ENCODE results near the gene CHST7. TPM values are rescaled to one million over a fixed set of nuclear protein-coding genes. Genes with fewer than 3 reads are reported as not detected.

Gene CHST7
- total RNA-seq, 6 experiments from 2014 or later = 4.8 to 7.1 (median 5.7) TPM

- TF ChIP-seq POLR2A (IDR thresholded peaks at IDR 0.05) = no peak
- TF ChIP-seq CTCF (IDR thresholded peaks at IDR 0.05) = no peak
- Histone ChIP-seq H3K4me1 (peaks cover 0 to 25% (median 2%) of the 10 kb centered on the region in 4 donors), H3K36me3 (no peaks in the 10 kb centered on the region), H3K27me3 (no peaks in the 10 kb centered on the region), H3K27ac (no peak overlapping the region), H3K4me3 (no peak overlapping the region), H3K9me3 (no peaks in the 10 kb centered on the region)
- ATAC-seq = no peak
- DNase-seq = no peak
- intact Hi-C loops (cut with DNase I) = no loop called here
These were observed 44.3 kb downstream of the CHST7 start for GRCh38 chrX:46617906-46618305.

GRCh38 chrX:46618947-46619346, 45.4 kb downstream of the CHST7 start:
- Histone ChIP-seq H3K27me3 (no peaks in the 10 kb centered on the region), H3K9me3 (no peaks in the 10 kb centered on the region), H3K27ac (no peak overlapping the region), H3K4me1 (peaks cover 0 to 34% (median 6%) of the 10 kb centered on the region in 4 donors), H3K4me3 (no peak overlapping the region), H3K36me3 (no peaks in the 10 kb centered on the region)
- intact Hi-C loops (cut with DNase I) = no loop called here
- no peak for DNase-seq
- TF ChIP-seq CTCF (IDR thresholded peaks at IDR 0.05) = no peak
- no peak for TF ChIP-seq POLR2A (IDR thresholded peaks at IDR 0.05)
- ATAC-seq = no peak

GRCh38 chrX:46620505-46620904, 46.9 kb downstream of the CHST7 start:
- Histone ChIP-seq H3K27me3 (no peaks in the 10 kb centered on the region), H3K4me3 (no peak overlapping the region), H3K36me3 (no peaks in the 10 kb centered on the region), H3K9me3 (no peaks in the 10 kb centered on the region), H3K4me1 (peaks cover 0 to 36% (median 6%) of the 10 kb centered on the region in 4 donors), H3K27ac (peak overlapping the region in 1 of 3 donors; percentile 17)
- TF ChIP-seq POLR2A (IDR thresholded peaks at IDR 0.05) (no peak), CTCF (IDR thresholded peaks at IDR 0.05) (no peak)
- WGBS (ENCODE audit: insufficient coverage, low coverage, low lambda C conversion rate, missing lambda C conversion rate) = 39% methylated on average over 4 of the region's 4 CpGs
- ATAC-seq = peak in 1 of 4 donors; percentile 9
- no peak for DNase-seq
- intact Hi-C loops (cut with DNase I) = no loop called here

- Histone ChIP-seq H3K9me3 (no peaks in the 10 kb centered on the region), H3K4me3 (no peak overlapping the region), H3K4me1 (peaks cover 0 to 36% (median 6%) of the 10 kb centered on the region in 4 donors), H3K36me3 (no peaks in the 10 kb centered on the region), H3K27me3 (no peaks in the 10 kb centered on the region), H3K27ac (peak overlapping the region in 1 of 3 donors; percentile 38)
- intact Hi-C loops (cut with DNase I) = no loop called here
- WGBS (ENCODE audit: insufficient coverage, low coverage, low lambda C conversion rate, missing lambda C conversion rate) = 30% methylated on average over 3 of the region's 3 CpGs
- DNase-seq = no peak
- peak in 3 of 4 donors; percentile 34 to 52 (median 51) for ATAC-seq
- TF ChIP-seq CTCF (IDR thresholded peaks at IDR 0.05) (no peak), POLR2A (IDR thresholded peaks at IDR 0.05) (no peak)
These were observed 48.0 kb downstream of the CHST7 start for GRCh38 chrX:46621572-46621971.
